ENCODE data around the gene PIK3R3. TPM values are rescaled to one million over a fixed set of nuclear protein-coding genes. Genes with fewer than 3 reads are reported as not detected.
"Not testable (repeated sequence)": the region's sequence is repeated elsewhere in the genome, so short reads cannot be mapped to it uniquely, and the experiment has no call there.

PIK3R3 gene
- polyA plus RNA-seq, 2 of the 4 experiments (the other 2 are of a cell fraction), result 2.1 to 2.2 TPM

- no peak for FAIRE-seq
- 69% methylated on average over 4 of the region's 4 CpGs for WGBS (ENCODE audit: missing lambda C conversion rate)
- TF ChIP-seq FOXS1 (CRISPR knock-in tag; IDR thresholded peaks at IDR 0.05), result no peak
- DNase-seq (ENCODE audit: low read depth in 1 of 2, low spot score in 1 of 2), result no peak
- ChIA-PET POLR2A (no interaction called here), CTCF (interaction anchor here (1.7 kb wide), 1 partner anchor 12 kb away, joined by 3 read pairs; no protein-coding TSS in a partner anchor)
- Histone ChIP-seq H3K4me3 (peak overlapping the region; percentile 12; the same call in 1 of the 3 replicates), H3K4me1 (peaks cover 11% of the 10 kb centered on the region), H3K9me3 (no peaks in the 10 kb centered on the region), H3K27ac (peak overlapping the region; percentile 22 to 37; a peak in 2 of 6 replicates), H3K4me2 (peak overlapping the region; percentile 51)
- ATAC-seq, result no peak
Measured at GRCh38 chr1:46062651-46063319, 69.6 kb downstream of the PIK3R3 start.

- TF ChIP-seq SMC3 (IDR thresholded peaks at IDR 0.05), result no peak
- DNase-seq (ENCODE audit: low read depth in 1 of 2, low spot score in 1 of 2), result no peak
- POLR2A ChIA-PET, result no interaction called here
- Histone ChIP-seq H3K4me3 (no peak overlapping the region), H3K9me3 (no peaks in the 10 kb centered on the region), H3K27ac (no peak overlapping the region), H3K4me1 (peaks cover 11% of the 10 kb centered on the region), H3K4me2 (no peak overlapping the region)
- CTCF ChIA-PET, result no interaction called here
- ATAC-seq, result no peak
- WGBS (ENCODE audit: missing lambda C conversion rate), result 63% methylated on average over 3 of the region's 3 CpGs
- FAIRE-seq, result no peak
Measured at GRCh38 chr1:46061146-46061545, 71.3 kb downstream of the PIK3R3 start.

GRCh38 chr1:46058936-46059335 is 73.5 kb downstream of the PIK3R3 start:
- 80% methylated on average over 5 of the region's 5 CpGs for WGBS (ENCODE audit: missing lambda C conversion rate)
- CTCF ChIA-PET, result interaction anchor here (1.5 kb wide), 1 partner anchor 17 kb away, joined by 3 read pairs; no protein-coding TSS in a partner anchor
- H3K4me3 ChIP-seq, result no peak overlapping the region
- no peak for ATAC-seq
- DNase-seq (ENCODE audit: low read depth in 1 of 2, low spot score in 1 of 2), result no peak
- H3K9me3 ChIP-seq, result no peaks in the 10 kb centered on the region
- no peak for FAIRE-seq
- H3K27ac ChIP-seq, result no peak overlapping the region
- H3K4me1 ChIP-seq, result peaks cover 11% of the 10 kb centered on the region
- no peak overlapping the region for H3K4me2 ChIP-seq
- no peak for TF ChIP-seq RCOR1 (IDR thresholded peaks at IDR 0.05; ENCODE audit: low read depth, low read length)
- TF ChIP-seq ZC3H11A (IDR thresholded peaks at IDR 0.05), result no peak
- POLR2A ChIA-PET, result no interaction called here

- Histone ChIP-seq H3K27ac (no peak overlapping the region), H3K4me2 (no peak overlapping the region), H3K4me1 (peaks cover 4% of the 10 kb centered on the region; the same call in 2 of the 3 replicates), H3K9me3 (no peaks in the 10 kb centered on the region), H3K4me3 (no peak overlapping the region)
- no peak for DNase-seq (ENCODE audit: low read depth in 1 of 2, low spot score in 1 of 2)
- FAIRE-seq, result no peak
- TF ChIP-seq FOSB (CRISPR knock-in tag; IDR thresholded peaks at IDR 0.05), result no peak
- no peak for TF ChIP-seq CEBPB (IDR thresholded peaks at IDR 0.05)
- no peak for TF ChIP-seq MAZ (IDR thresholded peaks at IDR 0.05; ENCODE audit: borderline replicate concordance, low read depth, low read length)
- no peak for TF ChIP-seq POLR2A (IDR thresholded peaks at IDR 0.05; ENCODE audit: low read length)
- no peak for ATAC-seq
- POLR2A ChIA-PET, result no interaction called here
- CTCF ChIA-PET, result no interaction called here
- WGBS (ENCODE audit: missing lambda C conversion rate), result 81% methylated on average over 3 of the region's 3 CpGs
Measured at GRCh38 chr1:46057781-46058180, 74.6 kb downstream of the PIK3R3 start.

GRCh38 chr1:46057215-46057614 is 75.2 kb downstream of the PIK3R3 start:
- FAIRE-seq; DNase-seq (ENCODE audit: low read depth in 1 of 2, low spot score in 1 of 2); H3K27ac ChIP-seq; H3K4me2 ChIP-seq; POLR2A ChIA-PET; H3K9me3 ChIP-seq; H3K4me1 ChIP-seq; H3K4me3 ChIP-seq; CTCF ChIA-PET; ATAC-seq: not testable (repeated sequence)
- 63% methylated on average over 4 of the region's 4 CpGs for whole genome bisulfite sequencing (ENCODE audit: missing lambda C conversion rate)

GRCh38 chr1:46056325-46056724 is 76.1 kb downstream of the PIK3R3 start:
- ATAC-seq (no peak), DNase-seq (ENCODE audit: low read depth in 1 of 2, low spot score in 1 of 2) (no peak), FAIRE-seq (no peak)
- no peak overlapping the region for H3K27ac ChIP-seq
- no peak overlapping the region for H3K4me3 ChIP-seq
- ChIA-PET CTCF (no interaction called here), POLR2A (no interaction called here)
- no peaks in the 10 kb centered on the region for H3K9me3 ChIP-seq
- 87% methylated on average over 5 of the region's 5 CpGs for WGBS (ENCODE audit: missing lambda C conversion rate)
- H3K4me2 ChIP-seq, result no peak overlapping the region
- no peaks in the 10 kb centered on the region for H3K4me1 ChIP-seq
- TF ChIP-seq HDAC2 (IDR thresholded peaks at IDR 0.05), result no peak
- no peak for TF ChIP-seq MAX (IDR thresholded peaks at IDR 0.05)
- TF ChIP-seq ATOH8 (CRISPR knock-in tag; IDR thresholded peaks at IDR 0.05; ENCODE audit: low read depth), result no peak
- TF ChIP-seq HOXA7 (CRISPR knock-in tag; IDR thresholded peaks at IDR 0.05), result no peak
- TF ChIP-seq HOXB5 (CRISPR knock-in tag; IDR thresholded peaks at IDR 0.05), result no peak
- TF ChIP-seq ZSCAN20 (CRISPR knock-in tag; IDR thresholded peaks at IDR 0.05), result no peak
- TF ChIP-seq MAZ (IDR thresholded peaks at IDR 0.05; ENCODE audit: borderline replicate concordance, low read depth, low read length), result no peak
- TF ChIP-seq ELK1 (IDR thresholded peaks at IDR 0.05; ENCODE audit: low read depth, low read length), result no peak
- TF ChIP-seq E2F6 (IDR thresholded peaks at IDR 0.05; ENCODE audit: borderline replicate concordance, low read depth), result no peak
- TF ChIP-seq POLR2AphosphoS2 (conservative IDR thresholded peaks at IDR 0.05; ENCODE audit: low read length), result no peak

All from A549 (cell line).